SU-DHL-6 (cell line): ENCODE results near the gene SDK2.

Source experiments
- H2AFZ ChIP-seq: fragments of 200-600 bp; sonication (generic); 2 replicates; pipeline ENCODE4 v1.6.1; 2014; ENCODE audit warnings: low read depth, mild to moderate bottlenecking, moderate library complexity, mixed read lengths, antibody characterized with exemption, low read length; ENCODE audit not compliant: severe bottlenecking
- H3F3A ChIP-seq: fragments of 200-600 bp; shearing (Covaris generic); 2 replicates; pipeline ENCODE4 v1.6.0; 2016; ENCODE audit warnings: antibody characterized with exemption, mild to moderate bottlenecking; ENCODE audit not compliant: insufficient read depth
- H3K27ac ChIP-seq: fragments of 200-600 bp; sonication (generic); 2 replicates; pipeline ENCODE4 v1.5.1; 2016; ENCODE audit warnings: low read depth, mild to moderate bottlenecking, low read length, moderate library complexity, mixed read lengths
- H3K27me3 ChIP-seq: fragments of 200-600 bp; sonication (generic), shearing (Covaris generic); 2 replicates; pipeline ENCODE4 v1.6.0; 2014; ENCODE audit warnings: mild to moderate bottlenecking, low read length
- H3K36me3 ChIP-seq: fragments of 200-600 bp; sonication (generic); 2 replicates; pipeline ENCODE4 v1.6.1; 2014; ENCODE audit warnings: mild to moderate bottlenecking, low read length, mixed read lengths
- H3K4me2 ChIP-seq: fragments of 300-600, 200-600 bp; shearing (Covaris generic), sonication (generic); 2 replicates; pipeline ENCODE4 v1.6.0; 2014; ENCODE audit warnings: low read length, low read depth, mild to moderate bottlenecking; ENCODE audit not compliant: poor library complexity, severe bottlenecking
- H3K4me3 ChIP-seq: fragments of 200-600 bp; sonication (generic); 2 replicates; pipeline ENCODE4 v1.5.1; 2014; ENCODE audit warnings: antibody characterized with exemption, low read length, mild to moderate bottlenecking, mixed read lengths; ENCODE audit not compliant: insufficient read depth, poor library complexity, severe bottlenecking
- H3K79me2 ChIP-seq: fragments of 200-600 bp; sonication (generic); 2 replicates; pipeline ENCODE4 v1.6.1; 2014; ENCODE audit warnings: mild to moderate bottlenecking, low read length, moderate library complexity; ENCODE audit not compliant: insufficient read depth
- H3K9ac ChIP-seq: fragments of 200-600 bp; sonication (generic); 2 replicates; pipeline ENCODE4 v1.7.0; 2014; ENCODE audit warnings: mild to moderate bottlenecking, low read length
- H3K9me2 ChIP-seq: fragments of 200-600 bp; sonication (generic); replicated peaks from 2 replicates; pipeline ENCODE4 v1.6.1; 2014; ENCODE audit warnings: low read length; ENCODE audit not compliant: insufficient read depth
- H3K9me3 ChIP-seq: fragments of 200-600 bp; sonication (generic); 2 replicates; pipeline ENCODE4 v1.6.1; 2014; ENCODE audit warnings: low read length, mixed read lengths; ENCODE audit not compliant: insufficient read depth
- H4K20me1 ChIP-seq: fragments of 200-600 bp; sonication (generic); 2 replicates; pipeline ENCODE4 v1.6.1; 2014; ENCODE audit warnings: low read depth, mild to moderate bottlenecking, antibody characterized with exemption, low read length, moderate library complexity, mixed read lengths
- EZH2phosphoT487 ChIP-seq: fragments of 200-600 bp; sonication (generic), shearing (Covaris generic); conservative IDR thresholded peaks from 2 replicates; pipeline ENCODE4 v1.6.1; 2018; ENCODE audit warnings: mild to moderate bottlenecking, antibody characterized with exemption, low read length, moderate library complexity, mixed read lengths
- TF ChIP-seq, protein P1 (sequence below): fragments of 200-600 bp; sonication (generic); IDR thresholded peaks from one replicate; pipeline ENCODE4 v1.5.1; 2017; ENCODE audit warnings: antibody characterized with exemption, mild to moderate bottlenecking, low read length, moderate library complexity; ENCODE audit not compliant: insufficient read depth, poor library complexity, severe bottlenecking

SDK2 gene

DNA sequence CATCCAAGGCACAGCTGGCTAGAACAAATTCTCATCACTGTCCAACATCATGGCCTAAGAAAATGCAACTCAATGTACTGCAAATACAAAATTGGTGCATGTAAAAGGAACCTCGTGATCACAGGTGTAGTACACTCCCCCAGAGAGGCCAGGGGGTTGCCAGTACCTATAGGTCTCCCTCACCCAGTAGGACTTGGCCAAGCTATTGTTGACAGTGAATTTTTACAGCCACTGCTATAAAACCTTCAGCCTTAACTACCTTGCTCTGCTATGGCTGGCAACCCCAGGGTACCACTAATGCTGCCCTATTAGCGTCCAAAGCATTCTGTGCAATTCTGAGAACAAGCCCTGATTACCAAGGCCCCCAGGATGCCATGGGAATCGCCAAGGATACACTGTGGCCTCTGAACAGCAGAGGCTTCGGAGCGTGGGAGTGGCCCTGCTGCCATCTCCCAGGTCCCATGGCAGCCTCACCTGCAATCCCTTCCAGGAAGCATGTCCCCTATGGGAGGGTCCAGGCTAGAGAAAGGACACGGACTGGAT lies 67.6 kb downstream of the SDK2 start:
- Histone ChIP-seq H3K79me2 (no peaks in the 10 kb centered on the region), H2AFZ (no peak overlapping the region), H3K9ac (no peak overlapping the region), H3K36me3 (no peaks in the 10 kb centered on the region), H3F3A (no peaks in the 10 kb centered on the region), H3K4me3 (no peak overlapping the region), H3K9me2 (no peaks in the 10 kb centered on the region), H3K27ac (no peak overlapping the region), H3K27me3 (no peaks in the 10 kb centered on the region), H3K4me2 (no peak overlapping the region), H4K20me1 (no peaks in the 10 kb centered on the region), H3K9me3 (no peaks in the 10 kb centered on the region)
- TF ChIP-seq, protein P1, sequence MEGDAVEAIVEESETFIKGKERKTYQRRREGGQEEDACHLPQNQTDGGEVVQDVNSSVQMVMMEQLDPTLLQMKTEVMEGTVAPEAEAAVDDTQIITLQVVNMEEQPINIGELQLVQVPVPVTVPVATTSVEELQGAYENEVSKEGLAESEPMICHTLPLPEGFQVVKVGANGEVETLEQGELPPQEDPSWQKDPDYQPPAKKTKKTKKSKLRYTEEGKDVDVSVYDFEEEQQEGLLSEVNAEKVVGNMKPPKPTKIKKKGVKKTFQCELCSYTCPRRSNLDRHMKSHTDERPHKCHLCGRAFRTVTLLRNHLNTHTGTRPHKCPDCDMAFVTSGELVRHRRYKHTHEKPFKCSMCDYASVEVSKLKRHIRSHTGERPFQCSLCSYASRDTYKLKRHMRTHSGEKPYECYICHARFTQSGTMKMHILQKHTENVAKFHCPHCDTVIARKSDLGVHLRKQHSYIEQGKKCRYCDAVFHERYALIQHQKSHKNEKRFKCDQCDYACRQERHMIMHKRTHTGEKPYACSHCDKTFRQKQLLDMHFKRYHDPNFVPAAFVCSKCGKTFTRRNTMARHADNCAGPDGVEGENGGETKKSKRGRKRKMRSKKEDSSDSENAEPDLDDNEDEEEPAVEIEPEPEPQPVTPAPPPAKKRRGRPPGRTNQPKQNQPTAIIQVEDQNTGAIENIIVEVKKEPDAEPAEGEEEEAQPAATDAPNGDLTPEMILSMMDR = no peak

DNA sequence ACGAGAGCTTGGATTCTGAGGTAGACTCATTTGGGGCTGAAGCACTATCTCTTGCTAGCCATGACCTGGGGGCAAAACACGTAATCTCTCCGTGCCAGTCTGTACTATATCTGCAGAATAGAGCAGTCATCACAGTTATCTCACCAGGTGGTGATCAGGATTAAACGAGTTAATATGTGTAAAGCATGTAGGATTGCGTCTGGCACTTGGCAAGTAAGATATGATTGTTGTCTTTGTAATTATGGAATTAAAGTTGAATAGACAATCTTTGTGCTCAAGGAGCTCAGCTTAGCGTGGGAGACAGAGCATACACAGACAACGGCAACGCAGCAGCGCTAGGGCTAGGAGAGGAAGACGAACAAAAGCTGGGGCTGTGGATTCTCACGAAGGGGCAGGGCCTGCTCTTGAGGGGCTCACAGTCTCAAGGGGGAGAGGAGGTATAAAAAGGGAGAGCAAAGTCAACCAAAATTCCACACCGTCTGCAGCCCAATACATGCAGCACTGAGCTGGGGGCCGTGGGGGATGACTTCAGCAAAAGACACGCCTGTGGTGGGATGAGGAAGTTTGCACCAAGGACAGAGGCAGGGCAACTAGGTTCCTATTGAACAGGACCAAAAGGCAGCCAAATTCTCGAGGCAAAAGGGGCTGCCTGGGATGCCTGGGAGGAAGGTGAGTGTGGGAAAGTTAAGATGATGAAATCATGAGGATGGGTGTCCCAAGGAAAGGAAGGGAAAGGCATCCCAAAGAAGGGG lies 68.6 kb downstream of the SDK2 start:
- no peaks in the 10 kb centered on the region for H3K36me3 ChIP-seq
- H3K27me3 ChIP-seq = no peaks in the 10 kb centered on the region
- H3K4me3 ChIP-seq = no peak overlapping the region
- H3K4me2 ChIP-seq = no peak overlapping the region
- no peaks in the 10 kb centered on the region for H3K9me3 ChIP-seq
- no peaks in the 10 kb centered on the region for H3F3A ChIP-seq
- no peaks in the 10 kb centered on the region for H4K20me1 ChIP-seq
- H3K79me2 ChIP-seq = no peaks in the 10 kb centered on the region
- H2AFZ ChIP-seq = no peak overlapping the region
- no peak overlapping the region for H3K9ac ChIP-seq
- H3K27ac ChIP-seq = no peak overlapping the region
- H3K9me2 ChIP-seq = no peaks in the 10 kb centered on the region
- TF ChIP-seq EZH2phosphoT487 = no peak
- TF ChIP-seq, protein P1 = no peak

DNA sequence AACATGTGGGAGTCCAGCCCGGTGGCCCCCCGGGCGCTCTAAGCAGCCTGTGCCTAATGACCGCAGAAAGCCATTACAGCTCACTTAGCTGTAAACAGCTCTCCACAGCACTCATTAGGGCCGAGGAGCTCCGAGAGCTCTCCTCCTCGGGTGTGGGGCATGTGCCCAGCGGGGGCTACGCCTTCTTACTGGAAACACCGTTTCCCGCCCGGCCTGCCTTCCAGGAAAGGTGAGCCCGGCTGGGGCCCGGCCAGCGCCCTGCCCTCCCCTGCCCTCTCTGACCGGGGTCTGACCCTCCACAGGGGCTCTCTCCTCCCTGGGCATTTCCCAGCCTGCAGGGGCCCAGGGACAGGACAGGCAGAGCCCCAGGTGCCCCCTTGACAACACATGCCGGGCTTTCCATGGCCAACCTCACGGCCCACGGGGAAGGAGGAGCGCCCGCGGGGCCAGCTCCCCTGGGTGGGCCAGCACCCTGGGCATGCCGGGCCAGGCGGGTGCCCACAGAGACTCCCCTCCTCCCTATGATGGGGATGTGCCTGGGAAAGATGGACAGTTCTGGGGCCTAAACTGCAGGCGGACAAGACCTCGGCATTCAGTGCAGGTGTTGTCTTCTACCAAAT lies 72.6 kb downstream of the SDK2 start:
- Histone ChIP-seq H3K4me2 (no peak overlapping the region), H3K9me3 (no peaks in the 10 kb centered on the region), H3F3A (no peaks in the 10 kb centered on the region), H3K4me3 (no peak overlapping the region), H2AFZ (no peak overlapping the region), H3K27ac (no peak overlapping the region), H3K27me3 (no peaks in the 10 kb centered on the region), H3K9me2 (no peaks in the 10 kb centered on the region), H3K9ac (no peak overlapping the region), H3K79me2 (no peaks in the 10 kb centered on the region), H4K20me1 (no peaks in the 10 kb centered on the region), H3K36me3 (no peaks in the 10 kb centered on the region)
- TF ChIP-seq, protein P1 = no peak
